ENCODE measurements around the gene TMIGD3.
A peak's percentile ranks its signal among the peaks of the same experiment; 100 is the strongest.

DNA sequence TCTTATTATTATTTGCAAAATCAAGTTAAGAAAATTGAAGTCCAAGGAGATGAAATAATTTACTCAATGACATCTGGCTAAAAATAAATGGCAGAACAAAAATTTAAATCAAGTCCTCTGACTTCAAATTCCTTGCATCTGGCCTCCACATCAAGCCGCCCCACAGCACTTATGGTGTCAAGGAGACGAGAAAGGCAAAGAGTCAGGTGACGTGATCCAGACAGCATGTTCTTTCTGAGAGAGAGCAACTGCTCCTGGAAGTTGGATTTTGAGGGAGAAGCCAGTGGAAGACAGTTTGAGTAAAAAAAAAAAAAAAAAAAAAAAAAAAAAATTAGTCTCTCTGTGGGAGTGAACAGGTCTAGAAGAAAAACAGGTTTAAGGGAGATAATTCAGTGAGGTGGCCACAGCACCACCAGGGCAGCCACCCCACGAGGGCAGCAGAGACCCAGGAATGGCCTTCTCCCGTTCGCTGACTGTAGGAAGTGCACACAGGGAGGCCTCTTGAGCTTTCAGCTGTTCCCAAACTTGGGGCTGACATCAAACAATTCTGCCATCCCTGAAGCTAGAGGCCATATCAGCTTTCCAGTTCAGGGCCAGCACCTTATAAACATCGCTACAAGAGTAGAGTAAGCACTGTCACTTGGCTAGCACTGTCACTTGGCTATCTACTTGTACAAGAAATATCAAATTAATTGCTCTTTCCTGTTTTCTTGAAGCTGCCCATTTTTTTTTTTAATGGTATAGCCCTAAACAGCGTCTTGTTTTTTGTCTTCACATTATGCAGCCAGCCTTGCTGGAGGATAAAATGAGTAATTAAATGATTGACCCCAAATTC is 21.8 kb downstream of the TMIGD3 start:
- peak; percentile 84 for TF ChIP-seq CTCF (conservative IDR thresholded peaks at IDR 0.05; ENCODE audit: low read depth, low read length)
- no peak for TF ChIP-seq EZH2phosphoT487 (IDR thresholded peaks at IDR 0.05; ENCODE audit: borderline replicate concordance, low read length)
- TF ChIP-seq EZH2 (IDR thresholded peaks at IDR 0.05; ENCODE audit: low read length, unreplicated experiment), result no peak

Measured in PC-3 (cell line).